Inflammatory macrophage treated with lipopolysaccharide for 4 hours (primary cell): ENCODE results near the gene GDPD3.
"Not testable (repeated sequence)": the region's sequence is repeated elsewhere in the genome, so short reads cannot be mapped to it uniquely, and the experiment has no call there.

Experiments
- DNase-seq: peaks from one replicate; pipeline ENCODE4 v3.0.0-alpha.2; 2020

The GDPD3 gene, protein sequence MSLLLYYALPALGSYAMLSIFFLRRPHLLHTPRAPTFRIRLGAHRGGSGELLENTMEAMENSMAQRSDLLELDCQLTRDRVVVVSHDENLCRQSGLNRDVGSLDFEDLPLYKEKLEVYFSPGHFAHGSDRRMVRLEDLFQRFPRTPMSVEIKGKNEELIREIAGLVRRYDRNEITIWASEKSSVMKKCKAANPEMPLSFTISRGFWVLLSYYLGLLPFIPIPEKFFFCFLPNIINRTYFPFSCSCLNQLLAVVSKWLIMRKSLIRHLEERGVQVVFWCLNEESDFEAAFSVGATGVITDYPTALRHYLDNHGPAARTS

DNA sequence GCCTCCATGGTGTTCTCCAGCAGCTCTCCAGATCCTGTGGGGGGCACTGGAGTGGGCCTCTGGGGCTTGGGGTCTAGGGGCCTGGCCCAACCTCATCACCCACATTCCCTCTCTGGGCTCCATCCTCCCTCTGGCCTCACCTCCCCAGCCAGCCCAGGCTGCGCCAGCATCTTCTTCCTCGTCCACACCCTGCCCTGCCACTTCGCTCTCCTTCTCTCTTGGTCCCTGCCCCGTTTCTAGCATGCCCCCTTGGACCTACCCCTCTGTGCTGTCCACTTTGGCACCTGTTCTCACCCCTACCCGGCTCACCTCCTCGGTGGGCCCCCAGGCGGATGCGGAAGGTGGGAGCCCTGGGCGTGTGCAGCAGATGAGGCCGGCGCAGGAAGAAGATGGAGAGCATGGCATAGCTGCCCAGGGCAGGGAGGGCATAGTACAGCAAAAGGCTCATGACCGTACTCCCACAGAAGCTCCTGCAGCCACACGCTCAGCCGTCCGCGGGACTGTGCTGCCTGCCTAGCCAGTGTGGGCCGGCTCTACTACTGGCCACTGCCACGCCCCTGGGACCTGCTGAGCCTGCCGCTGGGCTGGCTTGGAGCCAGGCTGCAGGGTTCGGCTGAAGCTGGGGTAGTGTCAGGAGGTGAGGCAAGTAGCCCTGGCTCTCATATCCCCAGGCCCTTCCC lies at the start of gene GDPD3:
Gene GDPD3 (minus strand): TSS at position 507 of the 680 bp plus-strand sequence. CDS start 59 bp downstream, at position 448.
- no peak for DNase-seq

DNA sequence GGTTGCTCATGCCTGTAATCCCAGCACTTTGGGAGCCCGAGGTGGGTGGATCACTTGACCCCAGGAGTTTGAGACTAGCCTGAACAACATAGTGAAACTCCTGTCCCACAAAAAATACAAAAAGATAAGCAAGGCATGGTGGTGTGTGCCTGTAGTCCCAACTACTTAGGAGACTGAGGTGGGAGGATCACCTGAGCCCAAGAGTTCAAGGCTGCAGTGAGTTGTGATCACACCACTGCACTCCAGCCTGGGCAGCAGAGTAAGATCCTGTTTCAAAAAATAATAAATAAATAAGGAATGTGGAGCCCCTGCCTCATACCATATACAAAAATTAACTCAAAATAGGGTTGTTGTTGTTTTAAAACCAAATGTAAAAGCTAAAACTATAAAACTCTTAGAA lies 43.9 kb upstream of the GDPD3 start:
- no peak for DNase-seq

DNA sequence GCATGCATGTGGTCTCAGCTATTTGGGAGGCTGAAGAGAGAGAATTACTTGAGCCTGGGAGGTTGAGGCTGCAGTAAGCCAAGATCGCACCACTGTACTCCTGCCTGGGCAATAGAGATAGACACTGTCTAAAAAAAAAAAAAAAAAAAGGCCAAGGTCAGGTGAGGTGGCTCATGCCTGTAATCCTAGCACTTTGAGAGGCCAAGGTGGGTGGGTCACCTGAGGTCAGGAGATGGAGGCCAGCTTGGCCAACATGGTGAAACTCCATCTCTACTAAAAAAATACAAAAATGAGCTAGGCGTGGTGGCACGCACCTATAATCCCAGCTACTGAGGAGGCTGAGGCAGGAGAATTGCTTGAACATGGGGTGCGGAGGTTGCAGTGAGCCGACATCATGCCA lies 41.9 kb upstream of the GDPD3 start:
- no peak for DNase-seq

DNA sequence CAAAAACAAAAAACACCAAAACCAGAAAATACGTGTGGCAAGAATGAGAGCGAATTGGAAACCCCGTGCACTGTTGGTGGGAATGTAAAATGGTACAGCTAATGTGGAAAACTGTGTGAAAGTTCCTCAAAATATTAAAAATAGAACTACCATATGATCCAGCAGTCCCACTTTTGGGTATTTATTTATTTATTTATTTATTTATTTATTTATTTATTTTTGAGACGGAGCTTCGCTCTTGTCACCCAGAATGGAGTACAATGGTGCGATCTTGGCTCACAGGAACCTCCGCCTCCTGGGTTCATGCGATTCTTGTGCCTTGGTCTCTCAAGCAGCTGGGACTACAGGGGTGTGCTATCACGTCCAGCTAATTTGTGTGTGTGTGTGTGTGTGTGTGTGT lies 39.2 kb upstream of the GDPD3 start:
- no peak for DNase-seq

DNA sequence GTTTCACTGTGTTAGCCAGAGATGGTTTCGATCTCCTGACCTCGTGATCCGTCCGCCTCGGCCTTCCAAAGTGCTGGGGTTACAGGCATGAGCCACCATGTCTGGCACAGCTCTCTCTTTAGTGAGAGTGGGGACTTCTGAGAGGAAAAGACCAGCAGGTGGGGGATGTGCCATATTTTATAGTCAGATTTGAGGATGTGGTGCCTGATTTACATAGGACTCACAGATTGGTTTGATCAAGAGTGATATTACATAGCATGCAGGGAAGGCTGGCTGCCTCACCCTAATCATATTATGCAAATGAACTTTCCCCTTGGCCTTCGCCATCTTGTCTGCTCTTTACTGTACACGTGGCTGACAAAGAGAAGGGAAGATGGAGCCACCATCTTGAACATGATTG lies 37.8 kb upstream of the GDPD3 start:
- DNase-seq = no peak

DNA sequence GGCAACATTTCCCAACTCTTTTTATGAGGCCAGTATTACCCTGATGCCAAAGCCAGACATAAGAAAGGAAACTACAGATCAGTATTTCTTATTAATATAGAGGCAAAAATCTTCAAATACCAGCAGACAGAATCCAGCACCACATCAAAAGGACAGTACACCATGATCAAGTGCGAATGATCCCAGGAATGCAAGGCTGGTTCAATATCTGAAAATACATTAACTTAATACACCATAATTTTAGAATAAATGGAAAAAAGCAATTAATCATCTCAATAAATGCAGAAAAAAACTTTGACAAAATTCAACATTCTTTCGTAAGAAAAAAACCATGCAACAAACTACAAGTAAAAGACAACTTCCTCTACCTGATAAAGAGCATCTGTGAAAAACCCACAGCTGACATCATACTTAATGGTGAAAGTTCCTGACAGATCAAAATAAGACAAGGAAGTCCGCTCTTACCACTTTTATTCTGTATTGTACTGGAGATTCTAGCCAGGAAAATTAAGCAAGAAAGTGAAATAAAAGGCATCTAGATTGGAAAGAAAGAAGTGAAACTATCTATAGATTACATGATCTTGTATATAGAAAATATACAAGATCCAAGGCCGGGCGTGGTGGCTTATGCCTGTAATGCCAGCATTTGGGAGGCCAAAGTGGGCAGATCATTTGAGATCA lies 36.1 kb upstream of the GDPD3 start:
- DNase-seq = peak; percentile 87

DNA sequence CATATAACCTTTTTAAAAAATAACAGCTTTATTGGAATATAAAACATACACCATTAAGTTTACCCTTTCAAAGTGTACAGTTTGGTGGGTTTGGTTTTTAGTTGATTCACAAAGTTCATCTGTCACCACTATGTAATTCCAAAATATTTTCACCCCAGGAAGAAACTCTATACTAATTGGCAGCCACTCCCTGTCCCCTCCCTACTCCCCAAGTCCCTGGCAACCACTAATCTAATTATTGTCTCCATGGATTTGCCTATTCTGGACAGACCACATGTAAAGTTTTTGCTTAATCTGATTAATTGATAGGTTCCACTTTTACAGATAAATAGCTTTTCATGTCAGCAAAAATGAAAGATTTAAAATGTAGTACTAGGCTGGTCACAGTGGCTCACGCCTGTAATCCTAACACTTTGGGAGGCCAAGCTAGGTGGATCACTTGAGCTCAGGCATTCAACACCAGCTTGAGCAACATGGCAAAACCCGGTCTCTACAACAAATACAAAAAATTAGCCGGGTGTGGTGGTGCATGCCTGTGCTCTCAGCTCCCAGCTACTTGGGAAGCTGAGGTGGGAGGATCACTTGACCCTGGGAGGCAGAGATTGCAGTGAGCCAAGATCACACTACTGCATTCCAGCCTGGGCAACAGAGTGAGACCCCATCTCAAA lies 34.6 kb upstream of the GDPD3 start:
- no peak for DNase-seq

DNA sequence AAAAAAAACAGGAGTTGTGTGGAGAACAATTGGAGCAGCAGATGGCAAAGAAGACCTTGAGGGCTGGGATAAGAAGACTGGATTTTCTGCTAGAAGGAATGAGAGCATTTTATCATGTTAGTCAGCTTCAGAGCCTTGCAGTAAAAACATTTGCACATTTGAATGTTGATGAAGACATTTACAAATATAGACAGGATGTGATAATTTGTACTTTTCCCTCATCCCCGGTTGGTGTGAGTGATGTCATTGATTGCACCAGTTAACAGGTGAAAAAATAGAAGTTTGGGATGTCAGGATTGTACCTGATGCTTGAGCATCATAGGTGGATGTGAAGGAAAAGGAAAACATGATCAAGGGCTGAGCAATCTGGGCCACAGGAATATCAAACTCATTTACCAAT lies 32.3 kb upstream of the GDPD3 start:
- no peak for DNase-seq

DNA sequence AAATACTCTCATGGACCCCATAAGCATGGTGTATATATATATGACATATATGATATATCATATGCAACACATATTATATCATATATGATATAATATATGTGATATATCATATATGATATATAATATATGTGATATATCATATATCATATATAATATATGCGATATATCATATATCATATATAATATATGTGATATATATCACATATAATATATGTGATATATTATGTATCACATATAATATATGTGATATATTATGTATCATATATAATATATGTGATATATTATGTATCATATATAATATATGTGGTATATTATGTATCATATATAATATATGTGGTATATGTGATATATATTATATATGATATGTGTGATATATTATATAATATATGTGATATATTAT lies 31.6 kb upstream of the GDPD3 start:
- no peak for DNase-seq

DNA sequence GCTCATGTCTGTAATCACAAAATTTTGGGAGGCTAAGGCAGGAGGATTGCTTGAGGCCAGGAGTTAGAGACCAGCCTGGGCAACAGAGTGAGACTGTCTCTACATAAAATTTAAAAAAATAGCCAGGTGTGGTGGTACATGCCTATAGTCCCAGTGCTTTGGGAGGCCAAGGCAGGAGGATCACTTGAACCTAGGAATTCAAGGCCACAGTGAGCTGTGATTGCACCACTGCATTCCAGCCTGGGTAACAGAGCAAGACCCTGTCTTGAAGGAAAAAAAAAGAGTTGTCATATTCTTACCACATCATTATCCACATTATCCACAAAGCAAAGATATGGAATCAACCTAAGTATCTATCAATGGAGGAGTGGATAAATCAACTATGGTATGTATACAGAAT lies 30.7 kb upstream of the GDPD3 start:
- DNase-seq = no peak

DNA sequence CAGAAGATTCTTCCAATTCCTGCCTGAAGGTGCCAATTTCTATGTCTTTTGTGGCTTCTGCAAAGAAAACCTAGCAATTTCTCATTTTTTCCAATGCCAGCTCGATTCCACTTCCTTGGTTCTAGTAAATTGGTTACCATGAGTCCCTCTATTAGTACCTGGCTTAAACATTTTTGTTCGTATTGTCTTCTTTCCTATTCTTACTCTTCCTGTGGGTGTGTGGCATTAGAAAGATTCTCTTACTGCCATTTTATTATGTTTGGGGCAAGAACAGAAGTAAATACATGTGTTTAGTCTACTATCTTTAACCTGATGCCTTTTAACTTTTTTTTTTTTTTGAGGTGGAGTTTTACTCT lies 30.0 kb upstream of the GDPD3 start:
- DNase-seq = no peak

DNA sequence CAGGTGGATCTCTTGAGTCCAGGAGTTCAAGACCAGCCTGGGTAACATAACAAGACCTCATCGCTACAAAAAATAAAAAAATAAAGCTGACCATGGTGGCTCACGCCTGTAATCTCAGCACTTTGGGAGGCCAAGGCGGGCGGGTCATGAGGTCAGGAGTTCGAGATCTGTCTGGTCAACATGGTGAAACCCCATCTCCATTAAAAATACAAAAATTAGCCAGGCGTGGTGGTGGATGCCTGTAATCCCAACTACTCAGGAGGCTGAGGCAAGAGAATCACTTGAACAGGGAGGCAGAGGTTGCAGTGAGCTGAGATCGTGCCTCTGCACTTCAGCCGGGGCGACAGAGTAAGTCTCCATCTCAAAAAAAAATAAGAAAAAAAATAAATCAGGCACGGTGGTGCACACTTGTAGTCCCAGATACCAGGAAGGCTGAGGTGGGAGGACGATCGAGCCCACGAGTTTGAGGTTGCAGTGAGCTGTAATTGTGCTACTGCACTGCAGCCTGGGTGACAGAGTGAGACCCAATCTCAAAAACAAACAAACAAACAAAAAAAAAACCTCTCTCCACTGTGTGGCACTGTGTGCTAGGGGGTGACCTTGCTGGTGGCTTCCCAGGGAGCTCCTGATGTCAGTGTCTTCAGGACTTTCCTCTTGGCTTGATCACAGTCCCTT lies 29.5 kb upstream of the GDPD3 start:
- DNase-seq = peak; percentile 49

DNA sequence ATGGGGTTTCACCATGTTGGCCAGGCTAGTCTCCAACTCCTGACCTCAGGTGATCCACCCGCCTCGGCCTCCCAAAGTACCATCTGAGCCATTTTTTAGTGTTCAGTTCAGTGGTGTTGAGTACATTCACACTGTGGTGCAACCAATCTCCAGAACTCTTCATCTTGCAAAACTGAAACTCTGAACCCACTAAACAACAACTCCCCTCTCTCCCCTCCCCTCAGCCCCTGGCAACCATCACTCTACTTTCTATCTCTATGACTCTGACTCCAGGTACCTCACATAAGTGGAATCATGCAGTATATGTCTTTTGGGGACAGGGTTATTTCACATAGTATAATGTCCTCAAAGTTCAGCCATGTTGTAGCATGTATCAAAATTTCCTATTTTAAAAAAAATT lies 28.4 kb upstream of the GDPD3 start:
- no peak for DNase-seq

DNA sequence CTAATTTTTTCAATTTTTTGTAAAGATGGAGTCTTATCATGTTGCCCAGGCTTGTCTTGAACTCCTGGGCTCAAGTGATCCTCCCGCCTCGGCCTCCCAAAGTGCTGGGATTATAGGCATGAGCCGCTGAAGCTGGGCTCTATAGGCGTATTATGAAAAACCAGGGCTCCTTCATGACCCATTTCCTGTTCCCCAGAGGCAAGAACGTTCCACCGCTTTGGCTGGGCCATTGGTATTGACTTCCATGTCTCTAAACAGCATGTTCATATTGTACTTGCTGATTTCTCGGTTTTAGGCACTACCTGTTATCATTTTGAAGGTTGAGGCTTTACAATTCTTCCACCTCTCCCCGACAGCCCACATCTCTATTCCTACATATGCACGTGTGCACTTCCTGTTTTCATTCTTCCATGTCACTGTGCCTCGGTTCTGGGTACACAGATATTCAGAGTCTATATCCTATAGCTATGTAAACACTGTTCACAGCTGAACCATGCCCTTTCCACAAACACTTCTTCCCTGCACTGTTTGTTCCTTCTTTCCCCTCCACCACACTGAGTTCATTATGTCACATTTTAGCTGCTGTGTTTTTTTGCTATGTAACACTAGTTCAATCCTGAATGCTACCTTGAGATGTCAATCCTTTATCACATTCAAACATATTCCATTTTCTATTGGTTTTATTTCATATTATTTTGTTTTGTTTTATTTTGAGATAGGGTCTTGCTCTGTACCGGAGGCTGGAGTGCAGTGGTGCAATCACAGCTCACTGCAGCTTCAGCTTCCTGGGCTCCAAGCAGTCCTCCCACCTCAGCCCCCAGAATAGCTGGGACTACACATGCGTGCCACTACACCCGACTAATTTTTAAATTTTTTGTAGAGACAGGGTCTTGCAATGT lies 26.5 kb upstream of the GDPD3 start:
- DNase-seq = peak; percentile 18

DNA sequence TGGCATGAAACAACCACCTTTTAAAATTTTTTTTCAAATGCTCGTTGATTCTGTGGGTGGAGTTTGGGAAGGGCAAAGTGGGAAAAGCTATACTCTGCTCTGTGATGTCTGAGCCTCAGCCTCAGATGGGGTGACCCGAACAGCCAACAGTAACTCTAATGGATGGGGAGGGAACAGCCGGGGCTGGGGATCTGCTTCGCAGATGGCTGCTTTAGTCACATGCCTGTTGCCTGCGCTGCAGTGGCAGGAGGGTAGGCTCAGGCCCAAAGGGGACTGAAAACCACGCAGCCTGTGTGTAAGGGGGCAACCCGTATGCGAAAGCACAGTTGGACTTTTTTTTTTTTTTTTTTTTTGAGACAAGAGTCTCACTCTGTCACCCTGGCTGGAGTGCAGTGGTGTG lies 24.6 kb upstream of the GDPD3 start:
- DNase-seq = no peak

DNA sequence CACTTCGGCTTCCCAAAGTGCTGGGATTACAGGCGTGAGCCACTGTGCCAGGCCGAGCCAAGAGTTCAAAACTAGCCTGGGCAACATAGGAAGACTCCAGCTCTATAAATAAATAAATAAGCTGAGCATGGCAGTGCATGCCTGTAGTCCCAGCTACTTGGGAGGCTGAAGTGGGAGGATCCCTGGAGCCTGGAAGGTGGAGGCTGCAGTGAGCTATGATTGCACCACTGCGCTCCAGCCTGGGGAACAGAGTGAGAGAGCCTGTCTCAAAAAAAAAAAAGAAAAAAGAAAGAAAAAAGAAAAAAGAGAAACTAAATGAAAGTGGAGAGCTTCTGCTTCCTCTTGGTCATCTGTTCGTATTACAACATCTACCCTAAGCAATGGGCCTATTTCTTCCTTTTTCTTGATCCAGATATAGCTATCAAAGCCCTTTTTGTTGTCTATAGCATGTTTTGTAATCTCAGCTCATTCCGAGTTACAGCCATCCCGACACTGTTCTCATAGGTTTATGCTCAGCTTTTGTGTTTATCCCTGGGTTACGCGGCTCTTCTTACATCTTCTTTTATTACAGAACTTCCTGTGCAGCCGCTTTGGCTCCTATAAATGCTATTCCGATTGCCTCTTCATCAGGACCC lies 23.8 kb upstream of the GDPD3 start:
- peak; percentile 86 for DNase-seq

DNA sequence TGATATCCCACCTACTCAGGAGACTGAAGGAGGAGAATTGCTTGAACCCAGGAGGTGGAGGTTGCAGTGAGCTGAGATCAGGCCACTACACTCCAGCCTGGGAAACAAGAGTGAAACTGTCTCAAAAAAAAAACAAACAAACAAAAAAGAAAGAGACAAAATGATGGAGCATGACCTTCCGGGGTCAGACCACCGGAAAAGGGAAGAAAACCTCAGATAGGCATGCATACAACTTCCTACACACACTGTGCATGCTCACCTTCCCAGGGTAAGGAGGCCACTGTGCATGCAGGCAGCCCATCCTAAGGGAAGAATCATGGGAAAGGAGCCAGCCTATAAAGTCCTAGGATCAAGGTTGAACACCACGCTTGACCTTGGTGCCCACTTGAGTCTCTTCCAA lies 19.3 kb upstream of the GDPD3 start:
- no peak for DNase-seq

DNA sequence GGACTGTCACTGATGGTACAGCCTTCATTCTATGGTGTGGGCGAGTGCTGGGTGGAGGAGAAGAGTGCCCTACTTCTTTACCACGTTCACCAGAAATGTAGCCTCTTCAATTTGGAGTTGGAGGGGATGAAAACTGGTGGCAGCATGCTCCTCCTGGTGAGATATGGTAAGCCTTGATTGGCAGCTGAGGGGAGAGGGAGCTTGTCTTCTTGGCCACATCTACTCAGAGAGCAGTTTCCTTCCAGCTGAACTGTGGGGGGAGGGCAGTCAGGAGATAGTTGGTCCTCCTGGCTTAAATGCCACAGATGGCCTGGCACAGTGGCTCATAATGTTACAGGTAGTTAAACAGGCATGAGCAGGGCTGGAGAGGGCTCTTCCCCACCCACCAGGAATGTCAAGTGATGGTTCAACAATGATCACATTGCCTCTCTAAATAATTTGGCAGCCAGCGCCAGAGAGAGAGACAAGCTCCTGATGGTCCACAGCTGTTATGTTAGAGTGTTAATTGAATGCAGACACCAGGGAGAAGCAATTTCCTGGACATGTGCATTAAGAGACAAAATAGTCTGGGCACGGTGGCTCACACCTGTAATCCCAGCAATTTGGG lies 18.6 kb upstream of the GDPD3 start:
- DNase-seq = no peak

DNA sequence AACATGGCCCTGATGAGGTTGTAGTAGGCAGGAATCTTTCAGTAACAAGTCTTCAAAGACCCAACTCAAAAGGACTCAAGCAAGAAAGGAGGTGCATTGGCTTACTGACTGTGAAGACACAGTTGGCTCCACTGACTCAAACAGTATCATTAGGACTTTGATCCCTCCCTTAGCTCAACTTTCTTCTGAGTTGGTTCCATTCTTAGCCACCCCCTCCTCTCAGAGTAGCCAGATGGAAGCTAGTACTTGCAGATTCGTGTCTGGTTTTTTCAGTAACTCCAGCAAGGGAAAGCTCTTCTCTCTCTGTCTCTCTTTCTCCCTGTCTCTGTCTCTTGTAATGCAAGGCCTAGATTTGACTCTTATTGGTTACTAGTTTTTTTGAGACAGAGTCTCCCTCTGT lies 14.7 kb upstream of the GDPD3 start:
- no peak for DNase-seq

DNA sequence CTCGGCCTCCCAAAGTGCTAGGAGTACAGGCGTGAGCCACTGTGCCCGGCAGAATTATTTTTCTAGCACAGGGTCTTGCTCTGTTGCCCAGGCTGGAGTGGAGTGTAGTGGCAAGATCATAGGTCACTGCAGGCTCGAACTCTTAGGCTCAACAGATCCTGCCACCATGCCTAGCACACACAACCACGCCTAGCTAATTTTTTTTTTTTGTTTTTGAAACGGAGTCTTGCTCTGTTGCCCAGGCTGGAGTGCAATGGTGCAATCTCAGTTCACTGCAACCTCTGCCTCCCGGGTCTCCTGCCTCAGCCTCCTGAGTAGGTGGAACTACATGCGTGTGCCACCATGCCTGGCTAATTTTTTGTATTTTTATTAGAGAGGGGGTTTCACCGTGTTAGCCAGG lies 12.4 kb upstream of the GDPD3 start:
- DNase-seq = not testable (repeated sequence)

DNA sequence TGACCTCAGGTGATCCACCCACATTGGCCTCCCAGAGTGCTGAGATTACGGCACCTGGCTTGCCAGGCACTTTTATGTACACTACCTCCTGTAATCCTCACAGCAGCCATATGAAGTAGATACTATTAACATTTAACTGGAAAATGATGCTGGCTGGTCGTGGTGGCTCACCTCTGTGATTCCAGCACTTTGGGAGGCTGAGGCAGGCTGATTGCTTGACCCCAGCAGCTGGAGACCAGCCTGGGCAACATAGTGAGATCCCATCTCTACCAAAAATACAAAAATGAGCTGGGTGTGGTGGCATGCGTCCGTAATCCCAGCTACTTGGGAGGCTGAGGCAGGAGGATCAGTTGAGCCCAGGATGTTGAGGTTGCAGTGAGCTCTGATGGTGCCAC lies 11.6 kb upstream of the GDPD3 start:
- no peak for DNase-seq
